ENCODE results near the gene NUP214.

DNA sequence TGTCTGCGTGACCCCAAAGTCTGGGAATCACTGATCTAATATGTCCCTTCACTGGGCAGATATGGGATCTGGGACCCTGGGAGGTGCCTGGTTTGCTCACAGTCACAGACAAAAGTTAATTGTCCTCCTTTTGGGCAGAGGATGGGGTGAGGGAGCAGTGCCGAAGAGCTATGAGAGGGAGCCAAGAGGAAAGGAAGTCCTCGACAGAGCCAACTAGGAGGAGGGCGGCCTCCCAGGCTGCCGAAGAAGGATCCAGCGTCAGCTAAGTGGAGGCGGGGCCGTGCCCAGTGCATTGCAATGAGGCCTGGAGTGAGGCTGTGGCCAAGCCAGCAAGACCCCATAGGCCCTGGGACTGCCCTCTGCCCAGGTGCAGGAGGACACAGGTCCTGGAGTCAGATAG lies 17.6 kb upstream of the NUP214 start:
- TF ChIP-seq ZNF274 (IDR thresholded peaks at IDR 0.05; ENCODE audit: low read depth, low read length) (no peak), YY1 (IDR thresholded peaks at IDR 0.05; ENCODE audit: insufficient read depth, insufficient read length) (no peak), SUZ12 (IDR thresholded peaks at IDR 0.05; ENCODE audit: extremely low read depth, insufficient read depth, insufficient read length) (no peak)
